Lower leg skin (tissue), 3 donors: ENCODE data around the gene RC3H1.

Source experiments
- POLR2A ChIP-seq, 2 donors: fragments of 450-650 bp; IDR thresholded peaks; one replicate each; pipeline ENCODE4 v1.6.1; 2016 to 2017; ENCODE audit warnings: antibody characterized with exemption in 2 of 2, mild to moderate bottlenecking in 1 of 2, moderate library complexity in 1 of 2
- TF ChIP-seq, protein P1 (sequence below), 3 donors: fragments of 450-650 bp; IDR thresholded peaks; one replicate each; pipeline ENCODE4 v1.5.1; 2016; ENCODE audit warnings: antibody characterized with exemption in 3 of 3, mild to moderate bottlenecking in 3 of 3, moderate library complexity in 2 of 3

DNA sequence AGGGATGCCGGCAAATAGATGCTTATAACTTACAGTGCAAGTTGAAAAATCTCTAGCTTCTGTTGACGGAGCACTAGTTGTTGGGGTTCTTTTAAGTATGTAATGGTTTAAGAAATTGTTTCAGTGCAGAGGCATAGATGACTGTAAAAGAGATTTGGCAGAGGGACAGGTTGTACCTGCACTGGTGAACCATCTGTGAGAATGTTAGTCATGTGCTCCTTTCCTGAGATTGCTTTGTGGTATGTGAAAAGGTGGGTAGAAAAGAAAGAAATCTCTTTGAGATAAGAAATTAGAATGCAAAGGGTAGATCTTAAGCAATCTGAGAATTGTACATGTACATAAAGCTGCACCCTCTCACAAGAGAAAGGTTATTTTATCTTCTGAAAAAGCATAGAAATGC lies 134.5 kb downstream of the RC3H1 start:
- no peak for TF ChIP-seq POLR2A (IDR thresholded peaks at IDR 0.05)
- TF ChIP-seq, protein P1, sequence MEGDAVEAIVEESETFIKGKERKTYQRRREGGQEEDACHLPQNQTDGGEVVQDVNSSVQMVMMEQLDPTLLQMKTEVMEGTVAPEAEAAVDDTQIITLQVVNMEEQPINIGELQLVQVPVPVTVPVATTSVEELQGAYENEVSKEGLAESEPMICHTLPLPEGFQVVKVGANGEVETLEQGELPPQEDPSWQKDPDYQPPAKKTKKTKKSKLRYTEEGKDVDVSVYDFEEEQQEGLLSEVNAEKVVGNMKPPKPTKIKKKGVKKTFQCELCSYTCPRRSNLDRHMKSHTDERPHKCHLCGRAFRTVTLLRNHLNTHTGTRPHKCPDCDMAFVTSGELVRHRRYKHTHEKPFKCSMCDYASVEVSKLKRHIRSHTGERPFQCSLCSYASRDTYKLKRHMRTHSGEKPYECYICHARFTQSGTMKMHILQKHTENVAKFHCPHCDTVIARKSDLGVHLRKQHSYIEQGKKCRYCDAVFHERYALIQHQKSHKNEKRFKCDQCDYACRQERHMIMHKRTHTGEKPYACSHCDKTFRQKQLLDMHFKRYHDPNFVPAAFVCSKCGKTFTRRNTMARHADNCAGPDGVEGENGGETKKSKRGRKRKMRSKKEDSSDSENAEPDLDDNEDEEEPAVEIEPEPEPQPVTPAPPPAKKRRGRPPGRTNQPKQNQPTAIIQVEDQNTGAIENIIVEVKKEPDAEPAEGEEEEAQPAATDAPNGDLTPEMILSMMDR (IDR thresholded peaks at IDR 0.05): no peak
